8988T (cell line): ENCODE results near the gene SSX3.
"Not testable (repeated sequence)": the region's sequence is repeated elsewhere in the genome, so short reads cannot be mapped to it uniquely, and the experiment has no call there.

ENCODE experiments used
- DNase-seq: peaks from one replicate; pipeline ENCODE4 v3.0.0; 2011

Gene SSX3

GRCh38 chrX:48356315-48357094 is at the start of gene SSX3:
SSX3 (minus strand) TSS chrX:48356703; CDS start chrX:48355249, 1,454 bp downstream.
- not testable (repeated sequence) for DNase-seq

- not testable (repeated sequence) for DNase-seq
These were observed 41.3 kb upstream of the SSX3 start for GRCh38 chrX:48397825-48398224.

- DNase-seq, result not testable (repeated sequence)
These were observed 40.4 kb upstream of the SSX3 start for GRCh38 chrX:48396931-48397330.

- DNase-seq, result not testable (repeated sequence)
These were observed 26.7 kb upstream of the SSX3 start, which contains the start of gene SSX4 for GRCh38 chrX:48383239-48383638. SSX4 (plus strand) TSS chrX:48383539; CDS start chrX:48384054, 515 bp downstream.

- not testable (repeated sequence) for DNase-seq
These were observed 13.9 kb upstream of the SSX3 start for GRCh38 chrX:48370408-48370807.

- not testable (repeated sequence) for DNase-seq
These were observed 11.4 kb upstream of the SSX3 start for GRCh38 chrX:48367717-48368408.

GRCh38 chrX:48359281-48359680 is 2.8 kb upstream of the SSX3 start:
- not testable (repeated sequence) for DNase-seq

- no peak for DNase-seq
These were observed 1.2 kb upstream of the SSX3 start for GRCh38 chrX:48357681-48358080.

- not testable (repeated sequence) for DNase-seq
These were observed 10.4 kb downstream of the SSX3 start for GRCh38 chrX:48346059-48346458.

GRCh38 chrX:48313996-48314395 is 42.5 kb downstream of the SSX3 start:
- DNase-seq, result not testable (repeated sequence)

- DNase-seq, result no peak
These were observed 50.3 kb downstream of the SSX3 start for GRCh38 chrX:48306175-48306574.
